Endothelial cell (in vitro differentiated cells): ENCODE results near the gene IL17A. TPM values are rescaled to one million over a fixed set of nuclear protein-coding genes. Genes with fewer than 3 reads are reported as not detected.

Source experiments
- DNase-seq: peaks from one replicate; pipeline ENCODE4 v3.0.0; 2021; ENCODE audit warnings: low spot score
- H3K27ac Mint-ChIP-seq: one replicate; pipeline ENCODE4 v1.8.0; 2021; ENCODE audit warnings: mixed read lengths, inconsistent platforms; ENCODE audit not compliant: unreplicated experiment
- H3K27me3 Mint-ChIP-seq: one replicate; pipeline ENCODE4 v1.8.0; 2021; ENCODE audit warnings: mild to moderate bottlenecking, moderate library complexity, mixed read lengths, inconsistent platforms; ENCODE audit not compliant: unreplicated experiment
- H3K36me3 Mint-ChIP-seq: one replicate; pipeline ENCODE4 v1.8.0; 2021; ENCODE audit warnings: mild to moderate bottlenecking, low read depth, mixed read lengths, inconsistent platforms; ENCODE audit not compliant: unreplicated experiment
- H3K4me1 Mint-ChIP-seq: one replicate; pipeline ENCODE4 v1.8.0; 2021; ENCODE audit warnings: mild to moderate bottlenecking, mixed read lengths, inconsistent platforms; ENCODE audit not compliant: unreplicated experiment
- H3K4me3 Mint-ChIP-seq: one replicate; pipeline ENCODE4 v1.8.0; 2021; ENCODE audit warnings: mild to moderate bottlenecking, mixed read lengths, inconsistent platforms; ENCODE audit not compliant: unreplicated experiment
- H3K9me3 Mint-ChIP-seq: one replicate; pipeline ENCODE4 v1.8.0; 2021; ENCODE audit warnings: mixed read lengths, inconsistent platforms; ENCODE audit not compliant: unreplicated experiment
- CTCF ChIP-seq: fragments of 200-600 bp; sonication (generic); IDR thresholded peaks from one replicate; pipeline ENCODE4 v1.5.0; 2021; ENCODE audit warnings: antibody characterized with exemption; ENCODE audit not compliant: unreplicated experiment
- long read RNA-seq: library from polyadenylated mRNA; unstranded; transcript quantifications from one replicate; pipeline ENCODE4 v2.0.0, GENCODE V29; 2020; ENCODE audit not compliant: unreplicated experiment
- total RNA-seq: library from RNA; stranded (reverse); fragmentation: NEBNext Ultra II Directional; extraction: Animal tissue kit (Norgen Biotek cat#: 25700); gene quantifications from one replicate; pipeline ENCODE4 v1.2.1, GENCODE V29; 2021; ENCODE audit not compliant: unreplicated experiment

IL17A gene
- not detected for total RNA-seq
- long read RNA-seq = 0 reads

- H3K9me3 Mint-ChIP-seq = no peaks in the 10 kb centered on the region
- H3K4me1 Mint-ChIP-seq = no peaks in the 10 kb centered on the region
- DNase-seq = no peak
- H3K4me3 Mint-ChIP-seq = no peak within 1 kb of the TSS
- H3K36me3 Mint-ChIP-seq = no peaks in the 10 kb centered on the region
- no peaks in the 10 kb centered on the region for H3K27me3 Mint-ChIP-seq
- no peak within 1 kb of the TSS for H3K27ac Mint-ChIP-seq
- TF ChIP-seq CTCF = no peak
Observed at GRCh38 chr6:52186075-52186474, at the start of gene IL17A. TSS of gene IL17A (plus strand) at chr6:52186375. CDS start at chr6:52186432, 57 bp downstream.

GRCh38 chr6:52136934-52137467 is 49.2 kb upstream of the IL17A start:
- Mint-ChIP-seq H3K27me3 (no peaks in the 10 kb centered on the region), H3K4me1 (peaks cover 2% of the 10 kb centered on the region), H3K27ac (no peak overlapping the region), H3K36me3 (no peaks in the 10 kb centered on the region), H3K4me3 (no peak overlapping the region), H3K9me3 (no peaks in the 10 kb centered on the region)
- TF ChIP-seq CTCF = no peak
- no peak for DNase-seq

GRCh38 chr6:52138284-52138683 is 47.9 kb upstream of the IL17A start:
- Mint-ChIP-seq H3K36me3 (no peaks in the 10 kb centered on the region), H3K4me1 (peaks cover 2% of the 10 kb centered on the region), H3K27me3 (no peaks in the 10 kb centered on the region), H3K27ac (no peak overlapping the region), H3K9me3 (no peaks in the 10 kb centered on the region), H3K4me3 (no peak overlapping the region)
- DNase-seq = no peak
- no peak for TF ChIP-seq CTCF

GRCh38 chr6:52139985-52140680 is 46.0 kb upstream of the IL17A start:
- Mint-ChIP-seq H3K4me1 (peaks cover 2% of the 10 kb centered on the region), H3K36me3 (no peaks in the 10 kb centered on the region), H3K27ac (no peak overlapping the region), H3K9me3 (no peaks in the 10 kb centered on the region), H3K27me3 (no peaks in the 10 kb centered on the region), H3K4me3 (no peak overlapping the region)
- TF ChIP-seq CTCF = no peak
- no peak for DNase-seq

GRCh38 chr6:52141596-52141995 is 44.6 kb upstream of the IL17A start:
- Mint-ChIP-seq H3K27ac (no peak overlapping the region), H3K27me3 (peaks cover 3% of the 10 kb centered on the region), H3K9me3 (no peaks in the 10 kb centered on the region), H3K4me1 (peaks cover 2% of the 10 kb centered on the region), H3K4me3 (no peak overlapping the region), H3K36me3 (no peaks in the 10 kb centered on the region)
- TF ChIP-seq CTCF = no peak
- no peak for DNase-seq
